Rectal smooth muscle tissue (tissue), 1 donor: ENCODE data around the gene ALDH7A1.

Experiments
- H3K27ac ChIP-seq: one replicate; pipeline ENCODE4 v1.7.0; 2013; ENCODE audit warnings: low read depth, low read length, inconsistent platforms
- H3K27me3 ChIP-seq: one replicate; pipeline ENCODE4 v1.7.0; 2013; ENCODE audit warnings: low read length; ENCODE audit not compliant: control insufficient read depth, insufficient read depth
- H3K36me3 ChIP-seq: one replicate; pipeline ENCODE4 v1.7.0; 2013; ENCODE audit warnings: low read length; ENCODE audit not compliant: control insufficient read depth, insufficient read depth
- H3K4me1 ChIP-seq: one replicate; pipeline ENCODE4 v1.7.0; 2013; ENCODE audit warnings: low read length; ENCODE audit not compliant: control insufficient read depth, insufficient read depth
- H3K4me3 ChIP-seq: one replicate; pipeline ENCODE4 v1.7.0; 2013; ENCODE audit warnings: low read length
- H3K9ac ChIP-seq: one replicate; pipeline ENCODE4 v1.7.0; 2013; ENCODE audit warnings: low read length

ALDH7A1 gene

DNA sequence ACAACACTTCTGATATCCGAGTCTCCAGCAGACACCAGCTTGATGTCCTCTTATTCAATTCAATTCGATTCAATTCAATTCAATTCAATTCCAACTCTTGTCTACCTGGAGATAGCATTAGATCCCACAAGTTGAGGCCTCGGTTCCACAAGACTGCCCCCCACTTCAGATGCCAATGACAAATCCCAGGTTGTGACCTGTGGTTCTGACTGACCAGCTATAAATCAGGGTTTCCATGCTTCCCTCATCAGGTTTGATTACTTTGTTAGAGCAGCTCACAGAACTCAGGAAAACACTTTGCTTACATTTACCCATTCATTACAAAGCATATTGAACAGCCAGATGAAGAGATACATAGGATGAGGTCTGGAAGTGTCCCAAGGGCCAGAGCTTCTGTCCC is 82.6 kb downstream of the ALDH7A1 start:
- Histone ChIP-seq H3K36me3 (no peaks in the 10 kb centered on the region), H3K27me3 (no peaks in the 10 kb centered on the region), H3K9ac (no peak overlapping the region), H3K27ac (no peak overlapping the region), H3K4me1 (peaks cover 2% of the 10 kb centered on the region), H3K4me3 (no peak overlapping the region)

DNA sequence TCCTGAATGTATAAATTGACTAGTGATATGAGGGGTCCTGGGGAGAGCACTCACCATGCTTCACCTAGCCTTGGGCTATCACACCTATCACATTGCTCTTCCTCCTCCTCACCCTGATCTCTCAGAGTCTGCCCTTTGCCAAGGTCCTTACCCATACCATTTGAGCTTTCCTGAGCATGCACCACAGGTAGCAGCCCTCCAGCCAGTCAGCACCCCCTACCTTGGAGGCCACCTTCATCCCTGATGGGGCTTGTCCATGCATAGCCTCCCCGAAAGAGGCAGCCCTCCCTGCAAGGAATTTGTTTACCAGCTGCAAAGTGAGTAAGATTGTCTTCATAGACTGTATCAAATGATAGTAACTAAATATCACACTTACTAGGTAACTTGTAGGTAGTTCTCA is 83.1 kb downstream of the ALDH7A1 start:
- peaks cover 2% of the 10 kb centered on the region for H3K4me1 ChIP-seq

DNA sequence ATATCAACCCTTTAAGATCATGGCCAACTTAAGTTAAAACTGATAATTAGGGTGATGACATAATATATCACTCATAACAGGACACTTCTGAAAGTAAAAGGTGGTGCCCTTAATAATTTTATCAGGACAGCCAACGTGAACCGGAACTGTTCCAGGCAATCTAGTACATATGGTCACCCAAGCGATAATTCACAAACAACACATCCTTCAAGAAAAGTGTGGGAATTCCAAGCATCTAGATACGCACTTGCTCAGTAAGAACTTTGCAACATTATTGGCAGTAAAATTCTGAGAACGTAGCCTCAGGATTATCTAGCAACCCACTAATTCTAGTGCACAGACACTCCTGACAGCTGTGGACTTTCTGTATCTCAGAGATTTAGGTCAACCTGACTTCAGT is 85.7 kb downstream of the ALDH7A1 start:
- H3K4me1 ChIP-seq: no peaks in the 10 kb centered on the region
- no peaks in the 10 kb centered on the region for H3K27me3 ChIP-seq
- H3K4me3 ChIP-seq: no peak overlapping the region
- H3K9ac ChIP-seq: no peak overlapping the region
- H3K36me3 ChIP-seq: no peaks in the 10 kb centered on the region
- peak overlapping the region; percentile 1 for H3K27ac ChIP-seq

More for the DNA sequence above, 83.1 kb downstream of the ALDH7A1 start:
- Histone ChIP-seq H3K27me3 (no peaks in the 10 kb centered on the region), H3K9ac (no peak overlapping the region), H3K4me3 (no peak overlapping the region), H3K27ac (no peak overlapping the region), H3K36me3 (no peaks in the 10 kb centered on the region)

DNA sequence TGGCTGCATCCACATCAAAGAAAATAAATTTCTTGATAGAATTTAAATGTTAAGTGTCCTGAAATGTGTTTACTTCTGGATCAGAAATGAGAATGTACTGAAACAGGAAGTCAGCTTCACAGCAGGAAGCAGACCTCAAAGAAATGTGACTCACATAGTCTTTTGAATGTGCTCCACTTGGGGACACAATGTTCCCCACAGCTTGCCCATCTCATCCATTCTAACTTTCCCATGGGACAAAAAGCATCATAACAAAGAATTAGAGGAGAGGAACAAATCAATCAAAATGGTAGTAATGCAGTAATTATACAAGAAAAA is 86.1 kb downstream of the ALDH7A1 start:
- Histone ChIP-seq H3K9ac (no peak overlapping the region), H3K4me3 (no peak overlapping the region), H3K4me1 (no peaks in the 10 kb centered on the region), H3K27ac (peak overlapping the region; percentile 1), H3K36me3 (no peaks in the 10 kb centered on the region), H3K27me3 (no peaks in the 10 kb centered on the region)

DNA sequence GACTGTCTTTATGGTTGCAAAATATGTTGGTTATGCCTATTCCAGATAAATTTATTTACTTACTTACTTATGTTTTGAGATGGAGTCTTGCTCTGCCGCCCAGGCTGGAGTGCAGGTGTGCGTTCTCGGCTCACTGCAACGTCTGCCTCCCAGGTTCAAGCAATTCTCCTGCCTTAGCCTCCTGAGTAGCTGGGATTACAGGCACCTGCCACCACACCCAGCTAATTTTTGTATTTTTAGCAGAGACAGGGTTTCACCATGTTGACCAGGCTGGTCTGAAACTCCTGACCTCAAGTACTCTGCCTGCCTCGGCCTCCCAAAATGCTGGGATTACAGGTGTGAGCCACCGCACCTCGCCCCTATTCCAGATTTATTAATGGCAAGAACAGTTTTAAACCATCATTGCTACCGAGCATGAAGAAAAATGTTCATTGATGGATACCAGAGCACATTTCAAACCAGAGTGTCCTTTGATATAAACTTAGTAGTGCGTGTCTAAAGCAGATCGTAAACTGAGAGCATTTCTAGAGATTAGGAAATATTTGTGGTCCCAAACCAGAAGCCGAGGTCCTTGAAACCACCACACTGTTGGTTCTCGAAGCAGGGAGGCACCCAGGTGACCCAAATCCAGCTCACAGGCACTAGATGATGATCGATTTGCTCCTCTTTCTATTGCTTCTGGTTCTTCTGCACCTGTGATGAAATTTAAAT is 86.6 kb downstream of the ALDH7A1 start:
- Histone ChIP-seq H3K27me3 (no peaks in the 10 kb centered on the region), H3K9ac (no peak overlapping the region), H3K27ac (no peak overlapping the region), H3K4me1 (no peaks in the 10 kb centered on the region), H3K36me3 (no peaks in the 10 kb centered on the region), H3K4me3 (no peak overlapping the region)

DNA sequence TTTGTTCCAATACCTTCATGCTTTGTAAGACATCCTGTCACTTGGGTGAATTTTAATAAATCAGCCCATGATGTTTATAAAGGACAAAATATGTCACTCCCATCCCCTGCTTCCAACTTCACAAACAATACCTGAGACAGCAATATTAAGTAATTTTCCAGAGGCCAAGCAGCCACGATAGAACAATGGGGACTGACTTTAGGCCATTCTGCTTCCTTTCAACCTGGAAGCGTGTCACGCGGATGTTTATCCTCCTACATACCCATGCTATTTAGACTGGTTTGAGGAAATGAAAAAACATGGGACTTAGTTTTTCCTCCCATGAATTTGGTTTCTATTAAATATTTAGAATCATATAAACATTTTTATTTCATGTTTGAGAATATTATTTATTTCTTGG is 88.9 kb downstream of the ALDH7A1 start:
- Histone ChIP-seq H3K27ac (no peak overlapping the region), H3K4me1 (no peaks in the 10 kb centered on the region), H3K9ac (no peak overlapping the region), H3K4me3 (no peak overlapping the region), H3K27me3 (no peaks in the 10 kb centered on the region), H3K36me3 (no peaks in the 10 kb centered on the region)

DNA sequence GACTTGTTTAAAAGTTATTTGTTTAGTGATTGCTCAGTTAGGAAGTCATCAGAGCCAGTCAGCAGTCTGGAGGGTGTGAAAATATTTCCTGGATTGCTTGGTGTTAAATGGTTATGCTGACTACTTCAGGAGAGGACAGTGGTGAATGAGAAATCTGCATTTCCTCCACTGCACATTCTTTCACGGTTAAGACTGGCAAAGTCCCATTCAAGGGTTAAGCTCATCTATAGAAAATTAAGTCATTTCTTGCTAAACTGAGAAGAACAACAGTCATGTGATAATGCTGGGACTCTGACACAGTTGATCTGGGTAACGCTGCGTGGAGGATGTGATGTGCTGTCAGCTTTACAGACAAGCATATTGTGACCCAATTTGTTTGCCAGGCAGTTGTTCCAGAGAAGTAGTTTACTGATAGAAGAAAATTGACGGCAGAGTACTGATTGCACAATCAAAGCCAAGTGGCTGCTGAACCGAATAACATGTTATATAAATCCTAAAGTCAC is 91.4 kb downstream of the ALDH7A1 start:
- Histone ChIP-seq H3K27me3 (no peaks in the 10 kb centered on the region), H3K36me3 (no peaks in the 10 kb centered on the region), H3K27ac (no peak overlapping the region), H3K4me1 (no peaks in the 10 kb centered on the region), H3K9ac (no peak overlapping the region), H3K4me3 (no peak overlapping the region)

DNA sequence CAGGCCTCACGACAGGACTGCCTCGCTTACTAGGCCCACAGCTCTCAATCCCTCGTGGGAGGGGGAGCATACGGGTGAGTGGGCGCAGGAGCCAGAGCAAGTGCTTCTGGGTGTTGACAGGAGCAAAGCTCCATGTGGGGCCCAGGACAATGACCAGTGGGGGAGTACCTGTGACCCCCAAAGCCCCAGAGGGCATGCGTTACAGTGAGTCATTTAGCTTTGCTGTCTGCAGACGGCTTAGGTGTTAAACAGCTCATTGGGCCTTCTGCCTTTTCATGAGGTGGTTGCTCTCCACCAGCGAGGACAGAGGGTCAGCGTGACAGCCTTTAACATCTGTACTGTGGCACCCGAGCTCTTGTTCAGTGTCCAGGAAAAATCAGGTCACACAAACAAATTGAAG is 93.6 kb downstream of the ALDH7A1 start:
- Histone ChIP-seq H3K4me1 (no peaks in the 10 kb centered on the region), H3K4me3 (no peak overlapping the region), H3K9ac (no peak overlapping the region), H3K36me3 (no peaks in the 10 kb centered on the region), H3K27me3 (no peaks in the 10 kb centered on the region), H3K27ac (no peak overlapping the region)

DNA sequence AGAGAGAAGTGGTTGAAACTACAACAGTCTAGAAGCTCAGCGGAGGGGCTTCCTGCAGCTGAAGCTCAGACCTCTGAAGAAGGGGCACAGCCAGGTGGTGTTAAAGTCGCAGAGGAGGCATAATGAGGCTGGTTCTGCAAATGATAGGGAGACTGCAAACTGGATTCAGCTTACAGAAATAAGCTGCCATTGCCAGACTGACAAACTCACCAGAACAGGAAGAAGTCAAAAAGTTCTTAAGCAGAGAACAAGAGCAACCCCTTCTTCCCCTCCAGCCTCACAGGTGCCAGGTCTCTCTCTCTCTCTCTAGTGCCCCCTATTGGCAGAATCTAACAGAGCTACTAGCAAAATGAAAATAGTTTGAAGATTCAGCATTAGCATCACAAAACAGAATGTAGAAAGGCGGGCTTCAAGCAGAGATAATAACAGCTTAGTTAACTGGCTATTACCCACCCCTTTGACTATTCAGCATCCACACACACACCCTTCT is 95.1 kb downstream of the ALDH7A1 start:
- Histone ChIP-seq H3K36me3 (no peaks in the 10 kb centered on the region), H3K27ac (no peak overlapping the region), H3K4me1 (no peaks in the 10 kb centered on the region)

DNA sequence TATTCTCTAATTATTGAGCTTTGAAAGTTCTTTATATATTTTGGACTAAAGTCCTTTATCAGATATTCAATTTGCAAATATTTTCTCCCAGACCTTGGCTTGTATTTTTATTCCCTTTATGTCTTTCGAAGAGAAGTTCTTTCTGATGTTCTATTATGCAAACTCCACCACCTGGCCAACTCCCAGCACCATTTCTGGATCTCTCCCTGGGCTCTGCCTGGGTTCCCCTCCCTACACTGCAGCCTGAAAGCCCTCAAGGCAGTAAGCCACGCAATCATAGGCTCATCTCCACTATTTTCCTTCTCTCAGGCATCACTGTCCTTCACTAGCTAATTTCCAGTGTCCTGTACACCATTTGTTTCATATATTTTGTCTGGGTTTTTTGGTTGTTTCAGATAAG is 95.7 kb downstream of the ALDH7A1 start:
- no peak overlapping the region for H3K4me3 ChIP-seq
- no peak overlapping the region for H3K9ac ChIP-seq
- H3K27me3 ChIP-seq: peaks cover 2% of the 10 kb centered on the region
- H3K4me1 ChIP-seq: no peaks in the 10 kb centered on the region
- H3K36me3 ChIP-seq: no peaks in the 10 kb centered on the region
- no peak overlapping the region for H3K27ac ChIP-seq

More for the DNA sequence above, 95.1 kb downstream of the ALDH7A1 start:
- no peak overlapping the region for H3K9ac ChIP-seq
- no peak overlapping the region for H3K4me3 ChIP-seq
- no peaks in the 10 kb centered on the region for H3K27me3 ChIP-seq

DNA sequence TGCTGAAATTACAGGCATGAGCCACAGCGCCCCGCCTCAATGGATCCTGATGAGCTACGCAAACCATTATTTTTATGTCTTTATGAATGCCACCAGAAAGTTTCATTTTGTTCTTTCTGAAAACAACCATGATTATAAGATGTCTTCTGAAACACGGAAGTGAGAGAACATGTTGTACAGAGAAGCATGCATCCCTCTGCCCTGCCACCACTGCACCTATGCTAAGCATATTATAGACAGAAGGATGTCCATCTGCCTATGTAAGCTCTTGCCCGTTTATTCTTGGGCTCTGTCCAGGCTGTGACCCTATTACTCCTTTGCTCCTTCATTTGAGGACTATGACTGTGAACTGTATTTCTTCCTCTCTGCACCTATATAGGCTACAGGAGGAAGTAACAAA is 97.5 kb downstream of the ALDH7A1 start:
- Histone ChIP-seq H3K9ac (no peak overlapping the region), H3K27ac (no peak overlapping the region), H3K4me1 (no peaks in the 10 kb centered on the region), H3K4me3 (no peak overlapping the region), H3K36me3 (peaks cover 4% of the 10 kb centered on the region), H3K27me3 (peaks cover 2% of the 10 kb centered on the region)

DNA sequence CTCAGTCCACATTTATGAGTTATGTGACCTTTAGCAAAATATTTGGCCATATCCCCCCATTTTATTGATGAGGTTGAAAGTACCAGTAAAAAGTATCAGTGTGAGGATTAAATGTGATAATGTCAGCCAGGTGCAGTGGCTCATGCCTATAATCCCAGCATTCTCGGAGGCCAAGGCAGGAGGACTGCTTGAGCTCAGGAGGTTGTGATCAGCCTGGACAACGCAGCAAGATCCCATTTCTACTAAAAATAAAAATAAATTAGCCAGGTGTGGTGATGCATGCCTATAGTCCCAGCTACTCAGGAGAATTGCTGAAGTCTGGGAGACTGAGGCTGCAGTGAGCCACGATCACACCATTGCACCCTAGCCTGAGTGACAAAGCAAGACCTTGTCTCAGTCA is 100.6 kb downstream of the ALDH7A1 start:
- peaks cover 5% of the 10 kb centered on the region for H3K4me1 ChIP-seq
- H3K27ac ChIP-seq: no peak overlapping the region
- H3K4me3 ChIP-seq: no peak overlapping the region
- peaks cover 6% of the 10 kb centered on the region for H3K36me3 ChIP-seq
- H3K27me3 ChIP-seq: peaks cover 2% of the 10 kb centered on the region
- H3K9ac ChIP-seq: no peak overlapping the region

DNA sequence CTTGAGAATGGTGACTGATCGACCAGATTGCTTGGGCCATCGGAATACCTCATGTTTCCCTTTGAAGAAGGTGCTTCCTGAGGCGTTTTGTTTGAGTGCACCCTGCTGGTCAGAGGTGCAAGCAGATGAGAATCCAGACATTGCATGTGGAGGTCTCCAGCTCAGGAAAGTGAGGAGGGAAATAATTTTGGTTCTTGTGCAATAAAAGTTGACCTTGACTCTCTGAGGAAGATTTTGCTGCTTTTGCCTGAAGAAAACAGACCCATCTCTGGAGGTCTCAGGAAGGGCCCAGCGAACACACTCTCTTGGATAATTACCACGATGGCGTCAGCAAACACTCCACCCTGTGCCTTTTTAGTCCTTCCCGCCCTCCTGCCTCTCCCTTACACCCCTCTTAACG is 102.1 kb downstream of the ALDH7A1 start:
- H3K36me3 ChIP-seq: peaks cover 10% of the 10 kb centered on the region
- no peak overlapping the region for H3K4me3 ChIP-seq
- H3K27ac ChIP-seq: no peak overlapping the region
- H3K4me1 ChIP-seq: peaks cover 5% of the 10 kb centered on the region
- H3K27me3 ChIP-seq: peaks cover 2% of the 10 kb centered on the region
- H3K9ac ChIP-seq: no peak overlapping the region
